GM12878 (cell line): ENCODE measurements around the gene SURF4. TPM values are rescaled to one million over a fixed set of nuclear protein-coding genes. Genes with fewer than 3 reads are reported as not detected.

ENCODE experiments used
- ATAC-seq: fragments of 200-7000 bp; cut with Tn5 transposase; 3 replicates; pipeline ENCODE4 v1.9.1; 2020; ENCODE audit warnings: mild to moderate bottlenecking, moderate library complexity
- BruUV-seq: library from RNA; stranded (reverse); fragments of 400-500 nt; replicated peaks from 2 replicates; lab custom pipeline; 2021; lab: Mats Ljungman, UMichigan
- CTCF ChIA-PET: fragments of 300-600 bp; sonication (Branson Sonifier 250); formaldehyde crosslinking; extraction: SDS; loops from one replicate; lab custom pipeline; 2021; ENCODE audit warnings: inconsistent platforms; lab: Yijun Ruan, JAX
- POLR2A ChIA-PET: fragments of 350-600 bp; formaldehyde crosslinking; extraction: SDS; loops from one replicate; lab custom pipeline; 2021; ENCODE audit warnings: inconsistent platforms; lab: Charles Lee
- RAD21 ChIA-PET: fragments of 300-600 bp; sonication (Branson Sonifier 250); formaldehyde crosslinking; loops from one replicate; lab custom pipeline; 2023; ENCODE audit warnings: antibody characterized with exemption; ENCODE audit not compliant: unreplicated experiment; lab: Charles Lee
- SMC1A ChIA-PET: fragments of 300-600 bp; sonication (Branson Sonifier 250); formaldehyde crosslinking; loops from one replicate; lab custom pipeline; 2023; ENCODE audit not compliant: unreplicated experiment, uncharacterized antibody; lab: Charles Lee
- DNase-seq: peaks from one replicate; pipeline ENCODE4 v3.0.0-alpha.2; 2011; ENCODE audit warnings: low read depth, low spot score
- FAIRE-seq: peaks from 3 replicates; lab custom pipeline; 2011; peaks lifted over from hg19 to GRCh38; lab: Jason Lieb, UNC
- H2AFZ ChIP-seq: 2 replicates; pipeline ENCODE4 v1.6.0; 2011; ENCODE audit warnings: low read depth, low read length, control low read depth; ENCODE audit not compliant: control insufficient read depth
- H3K27ac ChIP-seq: 2 replicates; pipeline ENCODE4 v1.5.1; 2011; ENCODE audit warnings: control low read depth; ENCODE audit not compliant: control insufficient read depth, insufficient read depth
- H3K27me3 ChIP-seq, 2 experiments: replicated peaks in 1 of 2; 2 replicates each; pipeline versions ENCODE4 v1.6.0 to v1.6.1; 2011; ENCODE audit warnings: low read length in 1 of 2; ENCODE audit not compliant: control insufficient read depth in 2 of 2, insufficient read depth in 2 of 2
- H3K36me3 ChIP-seq, 2 experiments: 2 replicates each; pipeline ENCODE4 v1.5.1; 2011; ENCODE audit warnings: low read length in 1 of 2; ENCODE audit not compliant: control insufficient read depth in 2 of 2, insufficient read depth in 2 of 2
- H3K4me1 ChIP-seq: 2 replicates; pipeline ENCODE4 v1.6.1; 2011; ENCODE audit warnings: mild to moderate bottlenecking, low read length, moderate library complexity, mixed read lengths; ENCODE audit not compliant: control insufficient read depth, insufficient read depth
- H3K4me2 ChIP-seq: 2 replicates; pipeline ENCODE4 v1.6.0; 2011; ENCODE audit warnings: control low read depth; ENCODE audit not compliant: control insufficient read depth, insufficient read depth
- H3K4me3 ChIP-seq: fragments of 200-600 bp; sonication (generic); 2 replicates; pipeline ENCODE4 v1.5.1; 2016
- H3K79me2 ChIP-seq: 2 replicates; pipeline ENCODE4 v1.6.0; 2011; ENCODE audit warnings: low read length; ENCODE audit not compliant: control insufficient read depth, insufficient read depth
- H3K9ac ChIP-seq: 2 replicates; pipeline ENCODE4 v1.8.0; 2011; ENCODE audit warnings: low read length, control low read depth, mixed read lengths; ENCODE audit not compliant: control insufficient read depth, insufficient read depth
- H3K9me3 ChIP-seq: replicated peaks from 3 replicates; pipeline ENCODE4 v1.5.1; 2011; ENCODE audit warnings: mild to moderate bottlenecking, low read length; ENCODE audit not compliant: control insufficient read depth, insufficient read depth
- H4K20me1 ChIP-seq: 2 replicates; pipeline ENCODE4 v1.6.0; 2011; ENCODE audit not compliant: control insufficient read depth, insufficient read depth
- BCL11A ChIP-seq: IDR thresholded peaks from 2 replicates; pipeline ENCODE4 v1.6.1; 2011; ENCODE audit warnings: low read depth, low read length
- GABPA ChIP-seq: IDR thresholded peaks from 2 replicates; pipeline ENCODE4 v1.6.1; 2014; ENCODE audit warnings: antibody characterized with exemption, low read depth, mild to moderate bottlenecking, inconsistent platforms
- KDM1A ChIP-seq: fragments of 200-600 bp; sonication (generic); IDR thresholded peaks from 2 replicates; pipeline ENCODE4 v1.6.1; 2016; ENCODE audit warnings: borderline replicate concordance
- NFIC ChIP-seq: IDR thresholded peaks from 2 replicates; pipeline ENCODE4 v1.6.1; 2012; ENCODE audit warnings: low read depth, mild to moderate bottlenecking, inconsistent platforms, low read length, moderate library complexity
- NRF1 ChIP-seq: conservative IDR thresholded peaks from 2 replicates; pipeline ENCODE4 v1.6.1; 2011; ENCODE audit warnings: mild to moderate bottlenecking, low read depth, low read length, improper control_type of control experiment
- POLR2A ChIP-seq: IDR thresholded peaks from 2 replicates; pipeline ENCODE4 v1.6.1; 2011; ENCODE audit warnings: low read depth, mild to moderate bottlenecking, low read length
- POU2F2 ChIP-seq: IDR thresholded peaks from 3 replicates; pipeline ENCODE4 v1.6.1; 2011; ENCODE audit warnings: low read depth, mild to moderate bottlenecking, low read length, borderline replicate concordance
- RFX5 ChIP-seq: IDR thresholded peaks from 2 replicates; pipeline ENCODE4 v1.6.1; 2011; ENCODE audit warnings: low read depth, low read length, improper control_type of control experiment
- SPI1 ChIP-seq: IDR thresholded peaks from 2 replicates; pipeline ENCODE4 v1.6.1; 2011; ENCODE audit warnings: low read depth, mild to moderate bottlenecking, low read length, moderate library complexity, borderline replicate concordance; ENCODE audit not compliant: insufficient read depth
- WGBS: methylation state at CpG from one replicate; pipeline ENCODE4 v1.1.6; 2016; ENCODE audit warnings: low lambda C conversion rate; ENCODE audit not compliant: insufficient replicate concordance, insufficient coverage; ENCODE audit errors: missing lambda C conversion rate; 5-methylcytosine and 5-hydroxymethylcytosine counted together
- in situ Hi-C: fragments of 300-500 bp; cut with MboI; formaldehyde crosslinking; loops from 9 replicates; pipeline ENCODE4 v1.14.3; 2018; ENCODE audit warnings: mixed read lengths
- intact Hi-C: fragments of 100-400 bp; cut with micrococcal nuclease; formaldehyde crosslinking; loops from one replicate; pipeline ENCODE4 v1.14.2; 2022; ENCODE audit not compliant: unreplicated experiment
- polyA plus RNA-seq, 11 experiments: library from polyadenylated mRNA; depleted of rRNA in 4 of 11; unstranded in 6 of 11; stranded (reverse) in 5 of 11; fragments of >200 nt; fragmentation: Nextera tagmentation in 4 of 11; fragmentation: Illumina TruSeq in 1 of 11; extraction: Ambion mirVana in 4 of 11; extraction: Trizol in 1 of 11; gene quantifications; 1 replicate in 1 of 11; 2 replicates in 10 of 11; pipeline versions ENCODE4 v1.2.1 to v1.2.3, GENCODE V29; 2011 to 2016; ENCODE audit warnings: inconsistent platforms in 2 of 11, missing spikeins in 2 of 11, low read depth in 1 of 11
- total RNA-seq, 4 experiments: library from RNA; depleted of rRNA in 3 of 4; stranded (reverse); fragments of >200 nt in 3 of 4; fragmentation: Illumina TruSeq in 1 of 4; extraction: Trizol in 1 of 4; gene quantifications; 2 replicates each; pipeline versions ENCODE4 v1.2.1 to v1.2.3, GENCODE V29; 2013 to 2021
- TF ChIP-seq, protein P1 (sequence below): fragments of 450-650 bp; IDR thresholded peaks from 2 replicates; pipeline ENCODE4 v1.6.1; 2018; ENCODE audit warnings: borderline replicate concordance, mild to moderate bottlenecking; ENCODE audit not compliant: partially characterized antibody
- TF ChIP-seq, protein P2 (sequence below): IDR thresholded peaks from 2 replicates; pipeline ENCODE4 v1.6.1; 2011; ENCODE audit warnings: borderline replicate concordance, low read depth, mild to moderate bottlenecking, moderate library complexity, mixed read lengths, low read length; ENCODE audit not compliant: insufficient read depth; ENCODE audit errors: extremely low read length
- TF ChIP-seq, protein P3 (sequence below): fragments of 450-650 bp; IDR thresholded peaks from 2 replicates; pipeline ENCODE4 v1.6.1; 2017; ENCODE audit warnings: borderline replicate concordance

Gene SURF4
- total and polyA plus RNA-seq, 10 of the 15 experiments (the other 5 are each of a cell fraction or from before 2014, with no cell fraction given), result 6.4 to 134 (median 78.7) TPM

- intact Hi-C loops (no loop called here), in situ Hi-C loops (no loop called here)
- SMC1A ChIA-PET, result no interaction called here
- CTCF ChIA-PET, result interaction anchor here (0.8 to 1.1 kb wide), 2 partner anchors 15 to 192 kb away, joined by 3 read pairs; no protein-coding TSS in a partner anchor
- Histone ChIP-seq H3K4me1 (peaks cover 15% of the 10 kb centered on the region), H3K9ac (no peak overlapping the region), H3K4me3 (no peak overlapping the region), H4K20me1 (no peaks in the 10 kb centered on the region), H3K9me3 (no peaks in the 10 kb centered on the region), H3K79me2 (peaks cover 12% of the 10 kb centered on the region), H3K36me3 (peaks cover 6 to 20% of the 10 kb centered on the region in 2 experiments), H3K27ac (peak overlapping the region; percentile 18; the same call in 1 of the 2 replicates), H3K27me3 (no peaks in the 10 kb centered on the region), H2AFZ (no peak overlapping the region), H3K4me2 (no peak overlapping the region)
- WGBS, result 15% methylated on average over 3 of the region's 3 CpGs
- TF ChIP-seq POLR2A (0 out of 2 replicates have a peak, but pooled peaks have one; percentile 13), NFIC (no peak), GABPA (0 out of 2 replicates have a peak, but pooled peaks have one; percentile 15), NRF1 (no peak), RFX5 (no peak), SPI1 (peak; percentile 51), BCL11A (no peak), KDM1A (no peak), POU2F2 (no peak)
- TF ChIP-seq, protein P1, sequence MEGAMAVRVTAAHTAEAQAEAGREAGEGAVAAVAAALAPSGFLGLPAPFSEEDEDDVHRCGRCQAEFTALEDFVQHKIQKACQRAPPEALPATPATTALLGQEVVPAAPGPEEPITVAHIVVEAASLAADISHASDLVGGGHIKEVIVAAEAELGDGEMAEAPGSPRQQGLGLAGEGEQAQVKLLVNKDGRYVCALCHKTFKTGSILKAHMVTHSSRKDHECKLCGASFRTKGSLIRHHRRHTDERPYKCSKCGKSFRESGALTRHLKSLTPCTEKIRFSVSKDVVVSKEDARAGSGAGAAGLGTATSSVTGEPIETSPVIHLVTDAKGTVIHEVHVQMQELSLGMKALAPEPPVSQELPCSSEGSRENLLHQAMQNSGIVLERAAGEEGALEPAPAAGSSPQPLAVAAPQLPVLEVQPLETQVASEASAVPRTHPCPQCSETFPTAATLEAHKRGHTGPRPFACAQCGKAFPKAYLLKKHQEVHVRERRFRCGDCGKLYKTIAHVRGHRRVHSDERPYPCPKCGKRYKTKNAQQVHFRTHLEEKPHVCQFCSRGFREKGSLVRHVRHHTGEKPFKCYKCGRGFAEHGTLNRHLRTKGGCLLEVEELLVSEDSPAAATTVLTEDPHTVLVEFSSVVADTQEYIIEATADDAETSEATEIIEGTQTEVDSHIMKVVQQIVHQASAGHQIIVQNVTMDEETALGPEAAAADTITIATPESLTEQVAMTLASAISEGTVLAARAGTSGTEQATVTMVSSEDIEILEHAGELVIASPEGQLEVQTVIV, result no peak
- TF ChIP-seq, protein P2, sequence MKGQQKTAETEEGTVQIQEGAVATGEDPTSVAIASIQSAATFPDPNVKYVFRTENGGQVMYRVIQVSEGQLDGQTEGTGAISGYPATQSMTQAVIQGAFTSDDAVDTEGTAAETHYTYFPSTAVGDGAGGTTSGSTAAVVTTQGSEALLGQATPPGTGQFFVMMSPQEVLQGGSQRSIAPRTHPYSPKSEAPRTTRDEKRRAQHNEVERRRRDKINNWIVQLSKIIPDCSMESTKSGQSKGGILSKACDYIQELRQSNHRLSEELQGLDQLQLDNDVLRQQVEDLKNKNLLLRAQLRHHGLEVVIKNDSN, result no peak
- TF ChIP-seq, protein P3, sequence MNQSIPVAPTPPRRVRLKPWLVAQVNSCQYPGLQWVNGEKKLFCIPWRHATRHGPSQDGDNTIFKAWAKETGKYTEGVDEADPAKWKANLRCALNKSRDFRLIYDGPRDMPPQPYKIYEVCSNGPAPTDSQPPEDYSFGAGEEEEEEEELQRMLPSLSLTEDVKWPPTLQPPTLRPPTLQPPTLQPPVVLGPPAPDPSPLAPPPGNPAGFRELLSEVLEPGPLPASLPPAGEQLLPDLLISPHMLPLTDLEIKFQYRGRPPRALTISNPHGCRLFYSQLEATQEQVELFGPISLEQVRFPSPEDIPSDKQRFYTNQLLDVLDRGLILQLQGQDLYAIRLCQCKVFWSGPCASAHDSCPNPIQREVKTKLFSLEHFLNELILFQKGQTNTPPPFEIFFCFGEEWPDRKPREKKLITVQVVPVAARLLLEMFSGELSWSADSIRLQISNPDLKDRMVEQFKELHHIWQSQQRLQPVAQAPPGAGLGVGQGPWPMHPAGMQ, result no peak
- RAD21 ChIA-PET, result no interaction called here
- BruUV-seq, result no TSS peak
- DNase-seq, result no peak
- no peak for FAIRE-seq
- ATAC-seq, result no peak
- POLR2A ChIA-PET, result no interaction called here
Observed at GRCh38 chr9:133340256-133340655, 35.6 kb downstream of the SURF4 start.
